Measurements from ENCODE around the gene TMEM127.

TMEM127 gene

GRCh38 chr2:96253006-96253405, 12.8 kb downstream of the TMEM127 start:
- DNase-seq (ENCODE audit: low spot score in 2 of 2) (no peak), ATAC-seq (no peak)
- Mint-ChIP-seq H3K36me3 (peaks cover 69% of the 10 kb centered on the region), H3K9me3 (no peaks in the 10 kb centered on the region), H3K27ac (peak overlapping the region; percentile 87), H3K4me3 (no peak overlapping the region), H3K4me1 (peaks cover 19% of the 10 kb centered on the region)

DNA sequence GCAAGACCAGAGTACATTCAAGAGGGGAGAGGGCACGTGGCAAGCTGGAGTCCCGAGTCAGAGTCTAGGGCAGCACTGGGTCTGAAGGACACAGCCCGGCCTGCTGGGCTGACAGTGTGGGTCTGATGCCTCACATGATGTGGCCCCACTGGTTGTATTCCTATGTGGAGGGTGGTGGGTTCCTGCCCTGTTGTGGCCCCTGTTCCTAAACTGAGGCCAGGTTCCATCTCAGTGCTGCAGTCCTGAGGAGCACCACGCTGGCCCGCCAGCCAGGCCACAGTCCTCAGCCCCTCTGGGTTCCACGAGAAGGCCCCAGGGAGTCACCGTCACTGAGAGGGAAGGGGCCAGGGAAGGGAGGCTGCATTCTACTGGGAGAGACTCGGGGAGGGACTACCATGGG, 13.3 kb downstream of the TMEM127 start:
- Mint-ChIP-seq H3K27ac (peak overlapping the region; percentile 87), H3K9me3 (no peaks in the 10 kb centered on the region), H3K4me3 (no peak overlapping the region), H3K4me1 (peaks cover 19% of the 10 kb centered on the region), H3K36me3 (peaks cover 66% of the 10 kb centered on the region)
- ATAC-seq (peak; percentile 36), DNase-seq (ENCODE audit: low spot score in 2 of 2) (no peak)

DNA sequence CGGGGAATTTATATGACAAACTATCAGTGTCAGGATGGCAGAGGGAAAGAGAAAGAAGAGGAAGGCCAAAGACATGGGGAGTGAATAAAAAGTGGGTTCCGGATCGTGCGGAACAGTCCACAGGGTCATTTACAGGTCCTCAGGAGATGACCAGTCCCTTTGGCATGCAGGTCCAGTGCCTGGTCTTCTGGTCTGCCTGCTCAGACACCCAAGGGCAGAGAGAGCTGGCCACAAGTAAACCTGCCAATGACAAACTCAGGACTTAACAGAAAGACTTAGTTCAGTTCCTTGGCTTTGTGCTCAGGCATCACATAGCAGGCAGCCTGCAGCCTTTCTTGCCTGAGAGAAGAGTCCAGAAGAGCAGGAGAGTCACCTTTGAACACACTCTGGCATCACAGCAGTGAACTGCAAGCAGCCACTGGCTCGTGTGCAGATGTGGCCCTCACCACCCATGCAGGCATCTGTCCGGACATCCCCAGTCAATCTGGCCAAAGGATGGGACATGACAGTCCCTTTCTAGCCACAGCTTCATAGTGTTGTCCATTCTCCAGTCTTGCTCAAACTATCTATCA, 14.0 kb downstream of the TMEM127 start:
- Mint-ChIP-seq H3K4me3 (no peak overlapping the region), H3K4me1 (peaks cover 22% of the 10 kb centered on the region), H3K27ac (peak overlapping the region; percentile 87), H3K36me3 (peaks cover 62% of the 10 kb centered on the region), H3K9me3 (no peaks in the 10 kb centered on the region)
- ATAC-seq (no peak), DNase-seq (ENCODE audit: low spot score in 2 of 2) (no peak)

GRCh38 chr2:96250188-96250587, 15.6 kb downstream of the TMEM127 start:
- no peak for ATAC-seq
- peak overlapping the region; percentile 87 for H3K27ac Mint-ChIP-seq

GRCh38 chr2:96249654-96250053, 16.1 kb downstream of the TMEM127 start:
- H3K4me3 Mint-ChIP-seq: no peak overlapping the region
- peaks cover 33% of the 10 kb centered on the region for H3K4me1 Mint-ChIP-seq
- peaks cover 51% of the 10 kb centered on the region for H3K36me3 Mint-ChIP-seq
- no peak for DNase-seq (ENCODE audit: low spot score in 2 of 2)
- H3K9me3 Mint-ChIP-seq: no peaks in the 10 kb centered on the region
- no peak for ATAC-seq
- H3K27ac Mint-ChIP-seq: peak overlapping the region; percentile 87

More at GRCh38 chr2:96250188-96250587, 15.6 kb downstream of the TMEM127 start:
- H3K4me1 Mint-ChIP-seq: peaks cover 33% of the 10 kb centered on the region
- H3K4me3 Mint-ChIP-seq: no peak overlapping the region
- no peaks in the 10 kb centered on the region for H3K9me3 Mint-ChIP-seq
- peaks cover 56% of the 10 kb centered on the region for H3K36me3 Mint-ChIP-seq
- DNase-seq (ENCODE audit: low spot score in 2 of 2): no peak

GRCh38 chr2:96248624-96249023, 17.2 kb downstream of the TMEM127 start:
- DNase-seq (ENCODE audit: low spot score in 2 of 2) (no peak), ATAC-seq (no peak)
- no peak overlapping the region for H3K4me3 Mint-ChIP-seq
- H3K9me3 Mint-ChIP-seq: no peaks in the 10 kb centered on the region
- H3K36me3 Mint-ChIP-seq: peaks cover 40% of the 10 kb centered on the region
- peak overlapping the region; percentile 63 for H3K27ac Mint-ChIP-seq
- H3K4me1 Mint-ChIP-seq: peaks cover 33% of the 10 kb centered on the region

GRCh38 chr2:96247896-96248295, 17.9 kb downstream of the TMEM127 start:
- peaks cover 33% of the 10 kb centered on the region for H3K36me3 Mint-ChIP-seq
- H3K4me3 Mint-ChIP-seq: no peak overlapping the region
- H3K27ac Mint-ChIP-seq: peak overlapping the region; percentile 95
- DNase-seq (ENCODE audit: low spot score in 2 of 2) (no peak), ATAC-seq (no peak)
- no peaks in the 10 kb centered on the region for H3K9me3 Mint-ChIP-seq
- peaks cover 36% of the 10 kb centered on the region for H3K4me1 Mint-ChIP-seq

DNA sequence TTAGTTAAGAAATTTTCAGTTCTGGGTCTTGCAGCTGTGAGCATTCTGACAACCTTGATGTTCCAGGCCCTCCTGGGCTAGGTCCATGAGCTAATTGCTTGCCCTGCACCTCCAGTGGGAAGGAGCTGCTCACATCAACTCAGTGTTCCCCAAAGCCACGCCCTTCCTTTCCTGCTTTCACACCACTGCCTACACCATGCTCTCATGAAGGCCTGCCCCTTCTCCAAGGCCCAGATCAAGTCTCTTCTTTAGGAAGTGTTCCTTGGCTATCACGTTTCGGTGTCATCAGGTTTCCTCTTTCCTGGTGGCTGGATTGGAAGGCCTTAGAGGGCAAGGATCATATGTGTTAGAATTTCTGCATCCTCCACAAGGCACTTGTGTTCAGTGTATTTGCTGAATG, 18.8 kb downstream of the TMEM127 start:
- Mint-ChIP-seq H3K4me3 (no peak overlapping the region), H3K9me3 (no peaks in the 10 kb centered on the region), H3K27ac (peak overlapping the region; percentile 95), H3K4me1 (peaks cover 45% of the 10 kb centered on the region), H3K36me3 (peaks cover 24% of the 10 kb centered on the region)
- DNase-seq (ENCODE audit: low spot score in 2 of 2) (no peak), ATAC-seq (no peak)

DNA sequence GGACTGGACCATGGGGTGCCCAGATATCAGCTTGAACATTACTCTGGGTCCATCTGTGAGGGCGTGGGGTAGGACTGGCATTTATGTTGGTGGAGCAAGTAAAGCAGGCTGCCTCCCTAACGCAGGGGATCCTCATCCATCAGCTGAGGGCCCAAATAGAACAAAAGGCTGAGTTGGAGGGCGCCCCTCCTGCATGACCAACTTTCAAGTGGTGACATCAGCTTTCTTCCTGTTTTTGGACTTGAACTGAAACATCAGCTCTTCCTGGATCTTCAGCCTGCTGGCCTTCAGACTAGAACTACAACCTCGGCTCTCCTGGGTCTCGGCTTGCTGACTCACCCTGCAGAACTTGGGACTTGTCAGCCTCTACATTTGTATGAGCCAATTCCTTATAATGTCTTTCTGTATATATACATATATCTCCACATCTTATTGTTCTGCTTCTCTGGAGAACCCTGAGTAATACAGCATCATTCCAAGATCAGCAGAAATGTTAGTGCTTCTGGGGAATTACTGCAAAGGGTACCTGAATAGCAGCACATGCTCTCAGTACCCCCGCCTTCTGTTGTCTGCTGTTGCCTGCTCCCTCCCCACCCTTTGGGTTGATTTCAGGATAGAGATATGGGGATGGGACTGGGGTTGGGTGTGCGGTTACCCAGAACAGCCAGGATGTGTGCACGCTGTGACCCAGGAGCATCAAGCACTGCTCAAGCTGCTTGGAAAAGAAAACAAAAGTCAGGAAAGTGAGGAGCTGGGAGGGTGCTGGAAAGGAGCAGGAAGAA, 20.0 kb downstream of the TMEM127 start:
- H3K4me3 Mint-ChIP-seq: no peak overlapping the region
- DNase-seq (ENCODE audit: low spot score in 2 of 2): no peak
- ATAC-seq: no peak
- H3K4me1 Mint-ChIP-seq: peaks cover 57% of the 10 kb centered on the region
- H3K9me3 Mint-ChIP-seq: no peaks in the 10 kb centered on the region
- peaks cover 13% of the 10 kb centered on the region for H3K36me3 Mint-ChIP-seq
- H3K27ac Mint-ChIP-seq: peak overlapping the region; percentile 95

DNA sequence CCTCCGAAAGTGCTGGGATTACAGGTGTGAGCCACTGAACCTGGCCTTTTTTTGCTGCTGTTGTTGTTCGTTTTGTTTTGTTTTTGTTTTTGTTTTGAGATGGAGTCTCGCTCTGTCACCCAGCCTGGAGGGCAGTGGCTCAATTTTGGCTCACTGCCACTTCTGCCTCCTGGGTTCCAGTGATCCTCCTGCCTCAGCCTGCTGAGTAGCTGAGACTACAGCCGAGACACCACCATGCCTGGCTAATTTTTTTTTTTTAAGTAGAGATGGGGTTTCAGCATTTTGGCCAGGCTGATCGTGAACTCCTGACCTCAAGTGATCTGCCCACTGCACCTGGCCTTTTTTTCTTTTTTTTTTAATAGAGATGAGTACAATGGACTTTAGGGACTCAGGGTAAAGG, 22.0 kb downstream of the TMEM127 start:
- H3K36me3 Mint-ChIP-seq: peaks cover 13% of the 10 kb centered on the region
- H3K4me3 Mint-ChIP-seq: no peak overlapping the region
- H3K27ac Mint-ChIP-seq: peak overlapping the region; percentile 94
- peaks cover 46% of the 10 kb centered on the region for H3K4me1 Mint-ChIP-seq
- no peaks in the 10 kb centered on the region for H3K9me3 Mint-ChIP-seq
- no peak for ATAC-seq
- DNase-seq (ENCODE audit: low spot score in 2 of 2): no peak

GRCh38 chr2:96241900-96242611, 23.7 kb downstream of the TMEM127 start:
- Mint-ChIP-seq H3K4me1 (peaks cover 43% of the 10 kb centered on the region), H3K27ac (peak overlapping the region; percentile 94), H3K4me3 (peak overlapping the region; percentile 62), H3K36me3 (peaks cover 13% of the 10 kb centered on the region), H3K9me3 (no peaks in the 10 kb centered on the region)
- DNase-seq (ENCODE audit: low spot score in 2 of 2): peak; percentile 34 to 79
- ATAC-seq: peak; percentile 97

GRCh38 chr2:96241227-96241626, 24.6 kb downstream of the TMEM127 start:
- H3K27ac Mint-ChIP-seq: peak overlapping the region; percentile 94
- peaks cover 8% of the 10 kb centered on the region for H3K36me3 Mint-ChIP-seq
- H3K9me3 Mint-ChIP-seq: no peaks in the 10 kb centered on the region
- H3K4me1 Mint-ChIP-seq: peaks cover 35% of the 10 kb centered on the region
- H3K4me3 Mint-ChIP-seq: peak overlapping the region; percentile 62
- no peak for ATAC-seq
- DNase-seq (ENCODE audit: low spot score in 2 of 2): no peak

GRCh38 chr2:96240341-96241038, 25.3 kb downstream of the TMEM127 start:
- no peak overlapping the region for H3K4me3 Mint-ChIP-seq
- DNase-seq (ENCODE audit: low spot score in 2 of 2): no peak

GRCh38 chr2:96239745-96240264, 26.0 kb downstream of the TMEM127 start:
- ATAC-seq: no peak
- DNase-seq (ENCODE audit: low spot score in 2 of 2): no peak
- Mint-ChIP-seq H3K4me1 (peaks cover 27% of the 10 kb centered on the region), H3K4me3 (no peak overlapping the region), H3K9me3 (no peaks in the 10 kb centered on the region), H3K36me3 (no peaks in the 10 kb centered on the region), H3K27ac (no peak overlapping the region)

More at GRCh38 chr2:96240341-96241038, 25.3 kb downstream of the TMEM127 start:
- Mint-ChIP-seq H3K36me3 (peaks cover under 1% of the 10 kb centered on the region), H3K9me3 (no peaks in the 10 kb centered on the region), H3K27ac (peak overlapping the region; percentile 94), H3K4me1 (peaks cover 27% of the 10 kb centered on the region)
- no peak for ATAC-seq

DNA sequence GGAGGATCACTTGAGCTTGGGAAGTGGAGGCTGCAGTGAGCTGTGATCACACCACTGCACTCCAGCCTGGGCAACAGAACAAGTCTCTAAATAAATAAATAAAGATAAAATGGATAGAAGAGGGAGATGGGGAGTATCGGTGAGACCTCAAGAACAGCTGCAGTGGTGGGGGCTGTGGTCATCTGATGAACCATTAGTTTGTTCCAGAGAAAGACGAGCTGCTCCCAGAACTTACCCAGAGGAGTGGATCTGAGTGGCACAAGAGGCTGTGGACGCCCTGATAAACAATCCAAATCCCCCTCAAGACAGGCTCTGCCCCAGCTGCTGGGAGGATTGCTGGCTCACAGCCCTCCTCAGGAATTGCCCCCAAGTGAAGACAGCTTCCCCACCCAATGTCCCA, 26.7 kb downstream of the TMEM127 start:
- no peak for ATAC-seq
- H3K36me3 Mint-ChIP-seq: no peaks in the 10 kb centered on the region
- H3K4me3 Mint-ChIP-seq: no peak overlapping the region
- no peak overlapping the region for H3K27ac Mint-ChIP-seq
- H3K9me3 Mint-ChIP-seq: no peaks in the 10 kb centered on the region
- H3K4me1 Mint-ChIP-seq: peaks cover 27% of the 10 kb centered on the region
- no peak for DNase-seq (ENCODE audit: low spot score in 2 of 2)
